Trophoblast cell (in vitro differentiated cells and primary cell): Measurements from ENCODE around the gene CHMP2A.

ENCODE experiments used
- DNase-seq, 2 donors: peaks; one replicate each; pipeline ENCODE4 v3.0.0-alpha.2; 2016
- H2AFZ ChIP-seq: 2 replicates; pipeline ENCODE4 v1.6.1; 2013; ENCODE audit warnings: low read length, moderate library complexity, mild to moderate bottlenecking; ENCODE audit not compliant: insufficient read depth, poor library complexity
- H2AK5ac ChIP-seq: 2 replicates; pipeline ENCODE4 v1.6.1; 2013; ENCODE audit warnings: mild to moderate bottlenecking, low read length
- H2BK120ac ChIP-seq: 2 replicates; pipeline ENCODE4 v1.6.1; 2013; ENCODE audit warnings: low read length, mild to moderate bottlenecking, moderate library complexity; ENCODE audit not compliant: insufficient read depth, poor library complexity
- H2BK12ac ChIP-seq: 2 replicates; pipeline ENCODE4 v1.6.1; 2013; ENCODE audit warnings: mild to moderate bottlenecking, low read length, moderate library complexity
- H2BK5ac ChIP-seq: 2 replicates; pipeline ENCODE4 v1.6.1; 2013; ENCODE audit warnings: low read length, low read depth, moderate library complexity, mild to moderate bottlenecking; ENCODE audit not compliant: poor library complexity
- H3K14ac ChIP-seq: 2 replicates; pipeline ENCODE4 v1.6.1; 2013; ENCODE audit warnings: mild to moderate bottlenecking, low read length
- H3K18ac ChIP-seq: 2 replicates; pipeline ENCODE4 v1.6.1; 2013; ENCODE audit warnings: mild to moderate bottlenecking, low read length
- H3K23ac ChIP-seq: 2 replicates; pipeline ENCODE4 v1.6.1; 2013; ENCODE audit warnings: low read length
- H3K27ac ChIP-seq: 2 replicates; pipeline ENCODE4 v1.5.1; 2013; ENCODE audit warnings: low read depth, mild to moderate bottlenecking, inconsistent platforms, low read length, moderate library complexity
- H3K27me3 ChIP-seq: 2 replicates; pipeline ENCODE4 v1.6.1; 2013; ENCODE audit warnings: inconsistent platforms, mild to moderate bottlenecking, low read length, moderate library complexity; ENCODE audit not compliant: insufficient read depth
- H3K36me3 ChIP-seq, 2 experiments: 1 replicate in 1 of 2; 2 replicates in 1 of 2; pipeline ENCODE4 v1.6.1; 2013; ENCODE audit warnings: low read length in 2 of 2, mild to moderate bottlenecking in 2 of 2, moderate library complexity in 1 of 2; ENCODE audit not compliant: insufficient read depth in 2 of 2, control insufficient read depth in 1 of 2
- H3K4ac ChIP-seq: 2 replicates; pipeline ENCODE4 v1.6.1; 2013; ENCODE audit warnings: low read depth, mild to moderate bottlenecking, low read length, moderate library complexity
- H3K4me1 ChIP-seq, 2 experiments: 1 replicate in 1 of 2; 2 replicates in 1 of 2; pipeline ENCODE4 v1.6.1; 2013; ENCODE audit warnings: low read length in 2 of 2, mild to moderate bottlenecking in 2 of 2, moderate library complexity in 1 of 2; ENCODE audit not compliant: insufficient read depth in 2 of 2, control insufficient read depth in 1 of 2
- H3K4me2 ChIP-seq: 2 replicates; pipeline ENCODE4 v1.6.1; 2013; ENCODE audit warnings: inconsistent platforms, mild to moderate bottlenecking, low read length, moderate library complexity
- H3K4me3 ChIP-seq: 2 replicates; pipeline ENCODE4 v1.5.1; 2013; ENCODE audit warnings: mild to moderate bottlenecking, low read depth, low read length, inconsistent platforms
- H3K79me1 ChIP-seq: one replicate; pipeline ENCODE4 v1.6.1; 2013; ENCODE audit warnings: low read length
- H3K79me2 ChIP-seq: 2 replicates; pipeline ENCODE4 v1.6.1; 2013; ENCODE audit warnings: low read length, mild to moderate bottlenecking; ENCODE audit not compliant: control insufficient read depth, insufficient read depth, poor library complexity
- H3K9ac ChIP-seq: 2 replicates; pipeline ENCODE4 v1.6.1; 2013; ENCODE audit warnings: mild to moderate bottlenecking, low read length
- H3K9me3 ChIP-seq: 2 replicates; pipeline ENCODE4 v1.6.1; 2013; ENCODE audit warnings: low read depth, mild to moderate bottlenecking, control low read depth, inconsistent platforms, low read length; ENCODE audit not compliant: insufficient read depth
- H4K12ac ChIP-seq: 2 replicates; pipeline ENCODE4 v1.6.1; 2013; ENCODE audit warnings: low read depth, mild to moderate bottlenecking, low read length, moderate library complexity
- H4K8ac ChIP-seq: 2 replicates; pipeline ENCODE4 v1.6.1; 2013; ENCODE audit warnings: low read depth, mild to moderate bottlenecking, low read length, moderate library complexity
- H4K91ac ChIP-seq: one replicate; pipeline ENCODE4 v1.6.1; 2013; ENCODE audit warnings: low read depth, mild to moderate bottlenecking, low read length, moderate library complexity
- WGBS: extraction: QIAGEN DNeasy Blood & Tissue Kit; methylation state at CpG from one replicate; pipeline ENCODE4 v1.1.7; 2013; ENCODE audit warnings: missing lambda C conversion rate; ENCODE audit not compliant: insufficient read length, insufficient coverage; ENCODE audit errors: extremely low coverage; 5-methylcytosine and 5-hydroxymethylcytosine counted together

Gene CHMP2A

DNA sequence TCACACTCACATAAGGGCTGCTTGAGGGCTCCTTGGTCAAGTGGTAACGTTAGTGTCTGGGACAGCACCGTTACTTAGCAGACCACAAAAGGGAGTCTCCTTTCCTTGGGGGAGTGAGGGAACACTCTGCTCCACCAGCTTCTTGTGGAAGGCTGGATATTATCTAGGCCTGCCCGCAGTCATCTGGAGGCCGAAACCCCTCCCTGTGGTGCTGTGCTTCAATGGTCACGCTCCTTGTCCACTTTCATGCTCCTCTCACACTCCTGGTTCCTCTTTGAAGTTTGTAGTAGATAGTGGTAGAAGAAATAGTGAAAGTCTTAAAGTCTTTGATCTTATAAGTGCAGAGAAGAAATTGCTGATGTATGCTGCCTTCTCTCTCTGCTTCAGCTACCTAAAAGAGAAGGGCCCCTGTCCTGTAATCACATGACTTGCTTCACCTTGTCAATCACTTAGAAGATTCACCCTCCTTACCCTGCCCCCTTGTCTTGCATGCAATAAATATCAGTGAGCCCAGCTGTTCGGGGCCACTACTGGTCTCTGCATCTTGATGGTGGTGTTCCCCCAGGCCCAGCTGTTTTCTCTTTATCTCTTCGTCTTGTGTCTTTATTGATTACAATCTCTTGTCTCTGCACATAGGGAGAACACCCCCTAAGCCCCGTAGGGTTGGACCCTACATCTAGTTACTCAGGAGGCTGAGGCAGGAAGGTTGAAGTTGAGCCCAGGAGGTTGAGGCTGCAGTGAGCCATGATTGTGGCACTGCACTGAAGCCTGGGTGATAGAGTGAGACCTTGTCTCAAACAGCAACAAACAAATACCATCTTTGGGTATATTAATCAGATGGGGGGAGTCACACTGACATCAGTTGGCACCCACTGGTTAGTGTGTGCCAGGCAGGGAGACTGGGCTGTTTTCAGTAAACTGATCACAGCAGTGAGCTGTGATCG is 29.9 kb upstream of the CHMP2A start:
- H2BK120ac ChIP-seq: no peak overlapping the region
- no peak overlapping the region for H3K14ac ChIP-seq
- H3K4ac ChIP-seq: no peak overlapping the region
- no peak overlapping the region for H3K4me3 ChIP-seq
- no peak for DNase-seq
- H2BK5ac ChIP-seq: no peak overlapping the region
- no peak overlapping the region for H3K23ac ChIP-seq
- H3K4me1 ChIP-seq: no peaks in the 10 kb centered on the region
- H3K36me3 ChIP-seq: peaks cover 18 to 27% of the 10 kb centered on the region in 2 experiments
- no peak overlapping the region for H4K8ac ChIP-seq
- no CpG with 5 or more reads among the region's 9 CpGs for WGBS
- H3K18ac ChIP-seq: no peak overlapping the region
- H3K9ac ChIP-seq: no peak overlapping the region
- H2AK5ac ChIP-seq: no peak overlapping the region
- H2AFZ ChIP-seq: no peak overlapping the region
- no peak overlapping the region for H4K12ac ChIP-seq
- H3K27ac ChIP-seq: no peak overlapping the region
- no peaks in the 10 kb centered on the region for H3K9me3 ChIP-seq
- no peak overlapping the region for H2BK12ac ChIP-seq
- no peak overlapping the region for H4K91ac ChIP-seq
- no peaks in the 10 kb centered on the region for H3K79me1 ChIP-seq
- H3K4me2 ChIP-seq: no peak overlapping the region
- no peaks in the 10 kb centered on the region for H3K27me3 ChIP-seq
- H3K79me2 ChIP-seq: no peaks in the 10 kb centered on the region

DNA sequence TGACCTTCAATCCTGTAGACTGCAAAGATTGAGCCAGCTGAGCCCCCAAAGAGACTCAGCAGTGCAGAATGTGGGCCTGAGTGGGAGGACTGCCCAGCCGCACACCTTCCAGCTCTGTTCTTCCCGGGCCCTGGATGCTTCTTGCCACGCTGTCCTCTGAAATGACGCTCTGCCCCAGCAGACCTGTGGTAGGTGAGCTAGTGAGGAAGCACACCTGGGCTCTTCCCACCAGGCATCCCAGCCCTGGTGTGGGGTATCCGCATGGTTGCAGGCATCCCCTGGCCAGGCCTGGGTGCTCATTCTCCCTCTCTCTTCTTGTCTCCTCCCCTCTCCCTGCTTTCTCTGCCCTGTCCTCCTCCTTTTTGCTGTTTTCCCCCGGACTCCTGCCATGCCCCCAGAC is 28.1 kb upstream of the CHMP2A start:
- WGBS: no CpG with 5 or more reads among the region's 6 CpGs
- no peak overlapping the region for H3K27ac ChIP-seq
- H3K9me3 ChIP-seq: no peaks in the 10 kb centered on the region
- no peak overlapping the region for H3K9ac ChIP-seq
- no peak overlapping the region for H3K23ac ChIP-seq
- H3K4me3 ChIP-seq: no peak overlapping the region
- H3K36me3 ChIP-seq: peaks cover 18 to 29% of the 10 kb centered on the region in 2 experiments
- no peaks in the 10 kb centered on the region for H3K27me3 ChIP-seq
- no peak overlapping the region for H3K4me2 ChIP-seq
- H4K8ac ChIP-seq: no peak overlapping the region
- H2BK12ac ChIP-seq: no peak overlapping the region
- no peak overlapping the region for H3K14ac ChIP-seq
- H3K4ac ChIP-seq: no peak overlapping the region
- no peak overlapping the region for H3K18ac ChIP-seq
- H3K4me1 ChIP-seq: no peaks in the 10 kb centered on the region
- no peak overlapping the region for H2BK5ac ChIP-seq
- H3K79me1 ChIP-seq: no peaks in the 10 kb centered on the region
- H3K79me2 ChIP-seq: no peaks in the 10 kb centered on the region
- H2BK120ac ChIP-seq: no peak overlapping the region
- DNase-seq: no peak
- no peak overlapping the region for H2AFZ ChIP-seq
- H4K91ac ChIP-seq: no peak overlapping the region
- H4K12ac ChIP-seq: no peak overlapping the region
- no peak overlapping the region for H2AK5ac ChIP-seq

DNA sequence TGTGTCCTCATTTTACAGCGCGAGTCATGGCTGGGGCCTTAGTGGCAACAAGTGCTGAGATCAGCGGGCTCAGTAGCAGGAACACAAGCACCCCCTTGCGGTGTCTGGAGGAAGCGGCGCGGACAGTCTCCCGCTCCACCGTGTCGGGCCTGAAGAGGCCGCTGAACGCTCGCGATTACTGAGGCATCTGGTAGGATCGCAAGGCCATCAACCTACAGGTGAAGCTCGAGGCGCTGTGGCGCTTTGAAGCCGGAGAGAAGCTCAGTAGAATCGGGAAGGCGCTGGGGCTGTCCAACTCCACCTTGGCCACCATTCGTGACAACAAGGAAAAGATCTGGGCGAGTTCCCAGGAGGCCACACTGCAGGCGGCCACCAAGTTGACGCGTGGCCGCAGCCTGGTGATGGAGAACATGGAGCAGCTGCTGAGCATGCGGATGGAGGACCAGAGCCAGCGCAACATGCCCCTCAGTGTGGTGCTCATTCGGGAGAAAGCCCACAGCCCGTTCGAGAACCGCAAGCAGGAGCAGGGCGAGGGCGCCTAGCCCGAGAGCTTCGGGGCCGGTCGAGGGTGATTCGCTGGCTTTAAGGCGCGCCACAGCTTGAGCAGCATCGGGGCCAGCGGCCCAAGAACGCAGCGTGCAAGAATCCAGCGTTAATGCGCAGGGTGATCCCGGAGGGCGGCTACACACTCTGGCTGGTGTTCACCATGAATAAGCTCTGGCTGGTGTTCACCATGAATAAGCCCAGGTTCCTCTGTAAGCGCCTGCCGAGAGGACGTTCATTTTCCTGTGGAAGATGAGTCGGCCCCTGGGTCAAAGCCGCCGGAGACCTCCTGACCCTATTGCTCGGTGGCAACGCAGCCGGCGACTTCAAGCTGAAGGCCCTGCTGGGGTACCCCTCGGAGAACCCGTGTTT is 26.6 kb upstream of the CHMP2A start:
- no peak overlapping the region for H4K91ac ChIP-seq
- no peak overlapping the region for H4K12ac ChIP-seq
- no peaks in the 10 kb centered on the region for H3K79me2 ChIP-seq
- no peak overlapping the region for H3K23ac ChIP-seq
- H2BK120ac ChIP-seq: no peak overlapping the region
- H3K27me3 ChIP-seq: no peaks in the 10 kb centered on the region
- H2BK5ac ChIP-seq: no peak overlapping the region
- no peak overlapping the region for H3K27ac ChIP-seq
- H2AFZ ChIP-seq: no peak overlapping the region
- H3K4me1 ChIP-seq: no peaks in the 10 kb centered on the region
- peak; percentile 76 to 77 for DNase-seq
- peak overlapping the region; percentile 15 for H4K8ac ChIP-seq
- H3K4me2 ChIP-seq: no peak overlapping the region
- H3K79me1 ChIP-seq: no peaks in the 10 kb centered on the region
- no peak overlapping the region for H3K9ac ChIP-seq
- H3K14ac ChIP-seq: no peak overlapping the region
- H2AK5ac ChIP-seq: no peak overlapping the region
- no peak overlapping the region for H3K4ac ChIP-seq
- WGBS: no CpG with 5 or more reads among the region's 62 CpGs
- no peak overlapping the region for H2BK12ac ChIP-seq
- H3K9me3 ChIP-seq: no peaks in the 10 kb centered on the region
- peaks cover 18 to 29% of the 10 kb centered on the region in 2 experiments for H3K36me3 ChIP-seq
- H3K18ac ChIP-seq: no peak overlapping the region
- H3K4me3 ChIP-seq: no peak overlapping the region

DNA sequence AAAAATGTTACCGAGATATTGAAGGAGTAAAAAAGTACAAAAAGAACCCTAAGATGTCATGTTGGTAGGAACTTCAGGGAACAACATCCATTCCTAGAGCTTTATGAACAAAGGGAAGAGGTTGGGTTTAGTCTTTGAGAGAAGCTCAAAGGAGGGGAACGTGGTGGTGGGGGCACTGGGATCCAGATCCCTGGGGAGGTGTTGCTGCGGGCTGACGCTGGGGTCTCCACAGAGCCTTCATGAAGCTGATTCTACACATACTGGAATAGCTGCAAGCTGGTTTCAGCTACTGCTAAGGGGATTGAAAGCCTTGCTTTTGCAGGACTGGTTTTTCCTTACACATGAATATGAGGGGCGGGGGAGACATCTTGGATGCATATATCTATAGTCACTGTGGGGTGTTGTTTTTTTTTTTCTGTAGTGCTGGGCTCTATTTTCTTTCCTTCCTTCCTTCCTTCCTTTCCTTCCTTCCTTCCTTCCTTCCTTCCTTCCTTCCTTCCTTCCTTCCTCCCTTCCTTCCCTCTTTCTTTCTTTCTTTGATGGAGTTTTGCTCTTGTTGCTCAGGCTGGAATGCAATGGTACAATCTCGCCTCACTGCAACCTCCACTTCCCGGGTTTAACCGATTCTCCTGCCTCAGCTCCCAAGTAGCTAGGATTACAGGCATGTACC is 24.7 kb upstream of the CHMP2A start:
- Histone ChIP-seq H2BK12ac (no peak overlapping the region), H3K79me2 (peaks cover 7% of the 10 kb centered on the region), H3K4me1 (peaks cover 0 to 2% of the 10 kb centered on the region in 2 experiments), H3K18ac (no peak overlapping the region), H2BK5ac (no peak overlapping the region), H3K23ac (no peak overlapping the region), H3K9me3 (no peaks in the 10 kb centered on the region), H3K14ac (no peak overlapping the region), H3K36me3 (peaks cover 18 to 25% of the 10 kb centered on the region in 2 experiments), H3K27ac (no peak overlapping the region), H3K4ac (no peak overlapping the region), H3K27me3 (no peaks in the 10 kb centered on the region), H3K9ac (no peak overlapping the region), H2AK5ac (no peak overlapping the region), H2AFZ (no peak overlapping the region), H4K91ac (no peak overlapping the region), H2BK120ac (no peak overlapping the region), H4K12ac (no peak overlapping the region), H3K4me2 (no peak overlapping the region), H4K8ac (no peak overlapping the region), H3K4me3 (no peak overlapping the region), H3K79me1 (peaks cover 11% of the 10 kb centered on the region)
- no CpG with 5 or more reads among the region's 8 CpGs for WGBS
- no peak for DNase-seq
